ENCODE results near the gene C2CD4D.

The C2CD4D gene

GRCh38 chr1:151832318-151832980 lies 7.2 kb downstream of the C2CD4D start:
- DNase-seq = peak; percentile 85

GRCh38 chr1:151831605-151832004 lies 8.0 kb downstream of the C2CD4D start, which contains the start of gene RORC:
RORC (minus strand) TSS chr1:151831802; CDS start chr1:151831764, 38 bp downstream.
- DNase-seq = peak; percentile 2

GRCh38 chr1:151831256-151831591 lies 8.4 kb downstream of the C2CD4D start:
- no peak for DNase-seq

- DNase-seq = no peak
These were observed 9.6 kb downstream of the C2CD4D start for GRCh38 chr1:151830055-151830454.

- no peak for DNase-seq
These were observed 10.1 kb downstream of the C2CD4D start for GRCh38 chr1:151829352-151830046.

GRCh38 chr1:151828921-151829320 lies 10.7 kb downstream of the C2CD4D start:
- no peak for DNase-seq

GRCh38 chr1:151827853-151828252 lies 11.8 kb downstream of the C2CD4D start:
- DNase-seq = no peak

- no peak for DNase-seq
These were observed 13.6 kb downstream of the C2CD4D start for GRCh38 chr1:151825751-151826660.

GRCh38 chr1:151825204-151825603 lies 14.4 kb downstream of the C2CD4D start:
- DNase-seq = no peak

GRCh38 chr1:151823175-151823574 lies 16.4 kb downstream of the C2CD4D start:
- no peak for DNase-seq

- DNase-seq = no peak
These were observed 17.2 kb downstream of the C2CD4D start for GRCh38 chr1:151822404-151822803.

GRCh38 chr1:151820940-151821339 lies 18.7 kb downstream of the C2CD4D start:
- DNase-seq = peak; percentile 32

GRCh38 chr1:151819976-151820623 lies 19.5 kb downstream of the C2CD4D start:
- DNase-seq = no peak

GRCh38 chr1:151819227-151819835 lies 20.3 kb downstream of the C2CD4D start:
- DNase-seq = no peak

- no peak for DNase-seq
These were observed 22.3 kb downstream of the C2CD4D start for GRCh38 chr1:151817353-151817730.

- DNase-seq = no peak
These were observed 22.9 kb downstream of the C2CD4D start for GRCh38 chr1:151816548-151817352.

GRCh38 chr1:151815716-151816327 lies 23.8 kb downstream of the C2CD4D start:
- DNase-seq = no peak

GRCh38 chr1:151814971-151815545 lies 24.6 kb downstream of the C2CD4D start:
- no peak for DNase-seq

- DNase-seq = no peak
These were observed 25.2 kb downstream of the C2CD4D start for GRCh38 chr1:151814426-151814825.

- DNase-seq = no peak
These were observed 26.2 kb downstream of the C2CD4D start for GRCh38 chr1:151813271-151813977.

Data from NCI-H774 (cell line).